ENCODE measurements around the gene CDC42SE2. TPM values are rescaled to one million over a fixed set of nuclear protein-coding genes. Genes with fewer than 3 reads are reported as not detected.
"Not testable (repeated sequence)": the region's sequence is repeated elsewhere in the genome, so short reads cannot be mapped to it uniquely, and the experiment has no call there.

CDC42SE2 gene
- total RNA-seq, 4 donors from 2014 or later, result 10.4 to 28.4 (median 22.1) TPM

- H3K4me1 ChIP-seq, result peaks cover 0 to 4% (median 0%) of the 10 kb centered on the region in 3 donors
- no peak for TF ChIP-seq POLR2A (IDR thresholded peaks at IDR 0.05)
- TF ChIP-seq, protein P1, sequence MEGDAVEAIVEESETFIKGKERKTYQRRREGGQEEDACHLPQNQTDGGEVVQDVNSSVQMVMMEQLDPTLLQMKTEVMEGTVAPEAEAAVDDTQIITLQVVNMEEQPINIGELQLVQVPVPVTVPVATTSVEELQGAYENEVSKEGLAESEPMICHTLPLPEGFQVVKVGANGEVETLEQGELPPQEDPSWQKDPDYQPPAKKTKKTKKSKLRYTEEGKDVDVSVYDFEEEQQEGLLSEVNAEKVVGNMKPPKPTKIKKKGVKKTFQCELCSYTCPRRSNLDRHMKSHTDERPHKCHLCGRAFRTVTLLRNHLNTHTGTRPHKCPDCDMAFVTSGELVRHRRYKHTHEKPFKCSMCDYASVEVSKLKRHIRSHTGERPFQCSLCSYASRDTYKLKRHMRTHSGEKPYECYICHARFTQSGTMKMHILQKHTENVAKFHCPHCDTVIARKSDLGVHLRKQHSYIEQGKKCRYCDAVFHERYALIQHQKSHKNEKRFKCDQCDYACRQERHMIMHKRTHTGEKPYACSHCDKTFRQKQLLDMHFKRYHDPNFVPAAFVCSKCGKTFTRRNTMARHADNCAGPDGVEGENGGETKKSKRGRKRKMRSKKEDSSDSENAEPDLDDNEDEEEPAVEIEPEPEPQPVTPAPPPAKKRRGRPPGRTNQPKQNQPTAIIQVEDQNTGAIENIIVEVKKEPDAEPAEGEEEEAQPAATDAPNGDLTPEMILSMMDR (IDR thresholded peaks at IDR 0.05), result no peak
- H3K27ac ChIP-seq, result peak overlapping the region in 2 of 4 donors; percentile 42 to 68
- intact Hi-C loops (cut with DNase I), result loop anchor here (10.0 kb wide), 1 partner anchor 86 kb away; the partner anchor contains the start of gene HINT1
- DNase-seq, result no peak
- WGBS, 2 donors, result 38 to 42% methylated on average over 3 of the region's 3 CpGs
- peaks cover 0 to 16% (median 3%) of the 10 kb centered on the region in 3 donors for H3K9me3 ChIP-seq
- H3K27me3 ChIP-seq, result no peaks in the 10 kb centered on the region
- no peak overlapping the region for H3K4me3 ChIP-seq
- H3K36me3 ChIP-seq, result no peaks in the 10 kb centered on the region
Observed at GRCh38 chr5:131250751-131251475, 12.9 kb upstream of the CDC42SE2 start.

DNA sequence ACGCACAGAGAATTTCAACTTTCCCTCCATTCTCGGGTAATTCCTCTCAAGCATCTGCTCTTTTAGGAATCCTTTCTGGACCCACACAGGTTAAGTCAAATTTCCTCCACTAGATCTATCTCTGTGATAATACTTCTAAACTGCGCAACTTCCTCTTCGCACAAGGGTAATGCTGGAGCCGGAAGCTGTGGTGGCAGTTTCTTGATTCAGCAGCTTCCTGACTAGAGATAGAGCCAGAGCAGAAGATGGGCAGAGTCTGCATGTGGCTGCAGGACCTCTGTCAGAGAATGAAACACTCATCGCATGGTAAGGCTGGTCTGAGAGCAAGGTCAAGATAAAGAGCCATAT lies 11.1 kb upstream of the CDC42SE2 start:
- peak; percentile 7 for DNase-seq
- H3K36me3 ChIP-seq, result no peaks in the 10 kb centered on the region
- peak overlapping the region; percentile 16 to 73 (median 50) for H3K27ac ChIP-seq
- 57 to 64% methylated on average over 6 of the region's 6 CpGs for WGBS, 2 donors
- H3K4me1 ChIP-seq, result peaks cover 0 to 4% (median 0%) of the 10 kb centered on the region in 3 donors
- intact Hi-C loops (cut with DNase I), result loop anchor here (10.0 kb wide), 1 partner anchor 88 kb away; the partner anchor contains the start of gene HINT1
- H3K27me3 ChIP-seq, result no peaks in the 10 kb centered on the region
- H3K4me3 ChIP-seq, result peak overlapping the region in 3 of 4 donors; percentile 12 to 24 (median 21)
- no peaks in the 10 kb centered on the region for H3K9me3 ChIP-seq
- TF ChIP-seq, protein P1 (IDR thresholded peaks at IDR 0.05), result no peak
- TF ChIP-seq POLR2A (IDR thresholded peaks at IDR 0.05), result peak in 2 of 4 donors; percentile 42 to 76

- DNase-seq, H3K36me3 ChIP-seq, H3K27me3 ChIP-seq, H3K4me1 ChIP-seq, H3K9me3 ChIP-seq: not testable (repeated sequence)
- WGBS, 2 donors, result 92 to 94% methylated on average over 6 to 7 of the region's 10 CpGs
- Histone ChIP-seq H3K27ac (peak overlapping the region in 2 of 4 donors; percentile 37 to 50), H3K4me3 (peak overlapping the region in 3 of 4 donors; percentile 8 to 24 (median 12))
- intact Hi-C loops (cut with DNase I), result loop anchor here (10.0 kb wide), 1 partner anchor 89 kb away; the partner anchor contains the start of gene HINT1
Observed at GRCh38 chr5:131254025-131254424, 9.8 kb upstream of the CDC42SE2 start.

- peaks cover 0 to 4% (median 0%) of the 10 kb centered on the region in 3 donors for H3K4me1 ChIP-seq
- no peaks in the 10 kb centered on the region for H3K9me3 ChIP-seq
- no peak overlapping the region for H3K27ac ChIP-seq
- WGBS, 2 donors, result 66 to 71% methylated on average over 2 of the region's 2 CpGs
- no peak for DNase-seq
- no peaks in the 10 kb centered on the region for H3K27me3 ChIP-seq
- intact Hi-C loops (cut with DNase I), result loop anchor here (10.0 kb wide), 1 partner anchor 90 kb away; the partner anchor contains the start of gene HINT1
- TF ChIP-seq, protein P1 (IDR thresholded peaks at IDR 0.05), result no peak
- no peak for TF ChIP-seq POLR2A (IDR thresholded peaks at IDR 0.05)
- peak overlapping the region in 1 of 4 donors; percentile 24 for H3K4me3 ChIP-seq
- no peaks in the 10 kb centered on the region for H3K36me3 ChIP-seq
Observed at GRCh38 chr5:131254741-131255140, 9.1 kb upstream of the CDC42SE2 start.

- H3K27ac ChIP-seq, result peak overlapping the region; percentile 17 to 69 (median 52)
- no peaks in the 10 kb centered on the region for H3K9me3 ChIP-seq
- H3K4me3 ChIP-seq, result no peak overlapping the region
- no peak for TF ChIP-seq POLR2A (IDR thresholded peaks at IDR 0.05)
- TF ChIP-seq, protein P1 (IDR thresholded peaks at IDR 0.05), result no peak
- DNase-seq, result no peak
- no peaks in the 10 kb centered on the region for H3K36me3 ChIP-seq
- peaks cover 0 to 21% (median 10%) of the 10 kb centered on the region in 3 donors for H3K4me1 ChIP-seq
- 78 to 88% methylated on average over 2 of the region's 2 CpGs for WGBS, 2 donors
- intact Hi-C loops (cut with DNase I), result loop anchor here (10.0 kb wide), 1 partner anchor 92 kb away; the partner anchor contains the start of gene HINT1
- H3K27me3 ChIP-seq, result no peaks in the 10 kb centered on the region
Observed at GRCh38 chr5:131256507-131256823, 7.4 kb upstream of the CDC42SE2 start.

Measured in esophagus squamous epithelium (tissue), 5 donors.